Measurements from ENCODE around the gene PRRT3.
A peak's percentile ranks its signal among the peaks of the same experiment; 100 is the strongest.
"Not testable (repeated sequence)": the region's sequence is repeated elsewhere in the genome, so short reads cannot be mapped to it uniquely, and the experiment has no call there.

Gene PRRT3

DNA sequence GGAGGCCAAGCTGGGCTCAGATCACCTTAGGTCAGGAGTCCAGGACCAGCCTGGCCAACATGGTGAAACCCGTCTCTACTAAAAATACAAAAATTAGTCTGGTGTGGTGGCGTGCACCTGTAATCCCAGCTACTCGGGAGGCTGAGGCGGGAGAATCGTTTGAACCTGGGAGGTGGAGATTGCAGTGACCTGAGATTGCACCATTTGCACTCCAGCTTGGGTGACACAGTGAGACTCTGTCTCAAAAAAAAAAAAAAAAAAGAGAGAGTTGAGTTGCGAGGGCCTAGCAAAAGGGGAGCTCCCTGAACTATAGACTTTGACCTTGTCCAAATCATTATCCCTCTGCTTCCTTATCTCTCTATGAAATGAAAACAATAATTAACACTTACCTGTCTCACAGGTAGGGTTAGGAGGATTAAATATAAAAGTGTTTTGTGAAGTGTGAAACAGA lies 51.2 kb downstream of the PRRT3 start:
- FAIRE-seq; DNase-seq (ENCODE audit: insufficient read length, low spot score): not testable (repeated sequence)

DNA sequence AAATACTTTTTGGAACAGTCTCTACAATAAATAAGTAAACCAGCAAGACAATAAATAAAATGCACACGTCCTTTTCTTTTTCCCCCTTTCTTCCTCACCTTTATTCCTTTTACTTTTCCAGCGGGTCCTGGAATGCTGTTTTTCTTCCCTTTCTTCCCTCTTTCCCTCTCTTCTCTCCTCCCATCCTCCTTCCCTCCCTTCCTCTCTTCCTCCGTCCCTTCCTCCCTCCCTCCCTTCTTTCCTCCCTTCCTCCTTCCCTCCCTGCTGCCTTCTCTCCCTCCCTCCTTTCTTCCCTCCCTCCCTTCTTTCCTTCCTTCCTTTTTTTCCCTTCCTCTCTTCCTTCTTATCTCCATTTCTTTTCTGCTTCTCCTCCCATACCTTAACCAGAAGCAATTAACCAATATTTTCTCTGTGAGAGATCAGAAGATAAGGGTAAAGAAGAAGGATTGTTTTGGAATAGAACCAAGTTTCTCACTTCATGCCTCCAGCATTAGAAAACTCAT lies 52.9 kb downstream of the PRRT3 start:
- FAIRE-seq: no peak
- DNase-seq (ENCODE audit: insufficient read length, low spot score): no peak

DNA sequence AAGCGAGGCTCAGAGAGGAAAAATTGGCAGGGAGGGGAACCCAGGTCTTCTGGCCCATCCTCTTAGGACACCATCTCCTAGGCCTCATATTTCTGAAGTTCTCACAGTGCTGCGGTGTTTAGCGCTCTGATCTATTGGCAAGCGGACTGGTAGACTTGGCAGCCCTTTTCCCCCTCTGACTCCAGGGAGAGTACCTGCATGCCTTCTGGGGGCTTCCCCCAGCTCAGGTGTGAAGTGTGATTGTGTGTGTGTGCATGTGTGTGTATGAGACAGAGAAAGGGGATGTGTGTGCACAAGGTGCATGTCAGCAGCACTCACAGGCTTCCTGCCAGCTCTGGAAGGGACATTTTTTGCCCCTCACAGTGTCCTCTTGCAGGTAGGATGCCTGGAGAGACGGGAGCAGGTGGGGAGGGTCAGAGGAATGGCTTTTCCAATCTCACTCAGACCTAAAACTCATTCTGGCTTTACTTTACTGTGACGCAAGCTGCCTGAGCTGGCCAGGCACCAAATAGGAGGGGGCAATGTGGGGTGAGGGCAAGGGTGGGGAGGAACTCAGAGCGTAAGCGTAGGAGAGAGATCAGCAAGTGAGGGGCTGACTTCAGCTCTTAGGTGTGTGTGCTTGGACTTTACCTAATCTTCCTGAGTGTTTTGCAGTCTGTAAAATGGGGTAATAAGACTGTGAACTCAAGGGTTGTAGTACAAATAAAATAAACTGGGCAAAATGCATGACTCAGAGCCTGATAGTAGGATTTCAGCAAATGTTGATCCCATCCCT lies 53.6 kb downstream of the PRRT3 start:
- no peak for DNase-seq (ENCODE audit: insufficient read length, low spot score)
- no peak for FAIRE-seq

DNA sequence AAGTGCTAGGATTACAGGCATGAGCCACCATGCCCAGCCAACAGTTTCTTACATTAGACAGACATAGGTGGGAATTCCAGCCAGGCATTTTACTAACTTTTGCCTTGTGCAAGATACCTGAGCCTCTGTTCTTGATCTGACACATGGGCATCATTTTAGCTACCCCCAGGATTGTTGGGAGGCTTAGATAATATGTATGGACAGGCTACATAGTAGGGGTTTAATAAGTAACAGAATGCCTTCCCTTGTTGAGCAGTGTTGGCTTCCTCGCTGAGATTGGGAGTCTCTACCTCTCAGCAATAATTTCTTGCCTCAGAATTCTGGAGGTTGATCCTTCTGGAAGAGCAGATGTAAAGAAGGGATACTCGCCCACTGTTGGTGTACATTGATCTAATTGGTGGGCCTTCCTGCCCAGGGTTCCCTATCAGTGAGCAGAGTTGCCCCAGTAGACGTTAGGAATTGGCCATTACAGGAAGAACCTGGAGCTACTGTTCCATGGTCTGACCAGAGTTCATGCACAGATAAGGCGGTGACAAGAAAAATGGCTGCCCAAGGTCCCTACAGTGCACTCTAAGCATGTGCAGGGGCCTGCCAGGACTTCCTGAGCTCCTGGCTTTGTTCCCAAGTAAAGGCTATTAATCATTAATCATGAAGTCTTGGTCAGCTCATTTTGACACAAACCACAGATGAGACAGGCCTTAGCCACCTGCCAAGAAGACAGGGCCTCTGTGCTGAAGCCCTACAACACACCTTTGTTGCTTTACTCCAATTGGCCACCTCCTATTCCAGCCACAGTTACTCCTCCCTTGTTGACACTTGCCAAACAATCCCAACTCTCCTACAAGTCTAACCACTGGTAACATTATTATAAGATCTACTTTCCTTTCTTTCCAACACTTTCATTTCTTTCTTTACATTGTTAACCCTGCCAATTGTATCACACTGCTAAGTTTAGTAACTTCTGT lies 54.5 kb downstream of the PRRT3 start:
- DNase-seq (ENCODE audit: insufficient read length, low spot score): no peak
- peak; percentile 52 for FAIRE-seq

DNA sequence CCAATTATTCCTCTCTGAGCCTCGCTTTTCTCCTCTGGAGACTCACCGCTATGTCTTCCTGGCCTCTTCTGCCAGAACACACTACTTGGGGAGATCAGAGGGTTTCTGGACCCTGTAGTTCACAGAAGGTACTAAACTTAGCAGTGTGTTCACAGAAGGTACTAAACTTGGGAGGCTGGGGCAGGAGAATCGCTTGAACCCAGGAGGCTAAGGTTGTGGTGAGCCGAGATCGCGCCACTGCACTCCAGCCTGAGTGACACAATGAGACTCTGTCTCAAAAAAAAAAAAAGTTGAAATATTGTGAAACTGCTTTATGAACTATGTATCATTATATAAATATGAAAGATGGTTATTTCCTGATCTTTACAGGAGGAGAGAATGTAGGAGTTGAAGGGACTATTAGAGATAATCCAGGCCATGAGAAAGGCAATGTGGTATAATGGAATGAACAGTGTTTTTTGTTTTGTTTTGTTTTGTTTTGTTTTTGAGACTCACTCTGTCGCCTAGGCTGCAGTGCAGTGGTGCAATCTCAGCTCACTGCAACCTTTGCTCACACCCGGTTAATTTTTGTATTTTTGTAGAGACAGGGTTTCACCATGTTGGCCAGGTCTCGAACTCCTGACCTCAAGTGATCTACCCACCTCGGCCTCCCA lies 55.3 kb downstream of the PRRT3 start:
- not testable (repeated sequence) for FAIRE-seq; DNase-seq (ENCODE audit: insufficient read length, low spot score)

DNA sequence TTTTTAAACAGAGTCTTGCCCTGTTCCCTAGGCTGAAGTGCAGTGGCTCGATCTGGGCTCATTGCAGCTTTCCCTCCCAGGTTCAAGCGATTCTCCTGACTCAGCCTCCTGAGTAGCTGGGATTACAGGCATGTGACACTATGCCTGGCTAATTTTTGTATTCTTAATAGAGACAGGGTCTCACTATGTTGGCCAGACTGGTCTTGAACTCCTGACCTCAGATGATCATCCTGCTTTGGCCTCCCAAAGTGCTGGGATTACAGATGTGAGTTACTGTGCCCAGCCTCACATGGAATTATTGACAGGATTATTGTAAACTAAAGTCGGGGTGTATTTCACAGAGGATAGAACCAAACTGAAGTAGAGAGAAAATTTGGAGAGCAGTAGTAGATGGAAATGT lies 56.5 kb downstream of the PRRT3 start:
- FAIRE-seq: peak; percentile 26
- DNase-seq (ENCODE audit: insufficient read length, low spot score): not testable (repeated sequence)
